Duodenal mucosa (tissue), 2 donors: ENCODE data around the gene RNU5D-1.

Source experiments
- H3K27ac ChIP-seq: one replicate; pipeline ENCODE4 v1.7.0; 2013; ENCODE audit warnings: low read depth, low read length
- H3K27me3 ChIP-seq, 2 donors: one replicate each; pipeline ENCODE4 v1.7.0; 2013; ENCODE audit warnings: low read length in 2 of 2, control low read depth in 1 of 2; ENCODE audit not compliant: insufficient read depth in 2 of 2, control insufficient read depth in 1 of 2
- H3K36me3 ChIP-seq, 2 donors: one replicate each; pipeline ENCODE4 v1.7.0; 2013; ENCODE audit warnings: low read length in 2 of 2, control low read depth in 1 of 2; ENCODE audit not compliant: insufficient read depth in 2 of 2, control insufficient read depth in 1 of 2
- H3K4me1 ChIP-seq, 2 donors: one replicate each; pipeline ENCODE4 v1.7.0; 2013; ENCODE audit warnings: low read length in 2 of 2, control low read depth in 1 of 2; ENCODE audit not compliant: insufficient read depth in 2 of 2, control insufficient read depth in 1 of 2
- H3K4me3 ChIP-seq, 2 donors: one replicate each; pipeline ENCODE4 v1.7.0; 2013; ENCODE audit warnings: low read length in 2 of 2, low read depth in 1 of 2
- H3K9ac ChIP-seq, 2 donors: one replicate each; pipeline ENCODE4 v1.7.0; 2013; ENCODE audit warnings: low read length in 2 of 2, low read depth in 1 of 2
- H3K9me3 ChIP-seq, 2 donors: one replicate each; pipeline ENCODE4 v1.7.0; 2013; ENCODE audit warnings: low read length in 2 of 2, control low read depth in 1 of 2; ENCODE audit not compliant: control insufficient read depth in 1 of 2

RNU5D-1 gene

GRCh38 chr1:44718091-44718490 is 12.9 kb downstream of the RNU5D-1 start:
- Histone ChIP-seq H3K4me1 (peaks cover 6 to 27% of the 10 kb centered on the region in 2 donors), H3K36me3 (no peaks in the 10 kb centered on the region)

GRCh38 chr1:44717653-44718052 is 13.3 kb downstream of the RNU5D-1 start:
- no peak overlapping the region for H3K9ac ChIP-seq
- peaks cover 6 to 25% of the 10 kb centered on the region in 2 donors for H3K4me1 ChIP-seq

More at GRCh38 chr1:44718091-44718490, 12.9 kb downstream of the RNU5D-1 start:
- Histone ChIP-seq H3K9me3 (no peaks in the 10 kb centered on the region), H3K27ac (no peak overlapping the region), H3K27me3 (no peaks in the 10 kb centered on the region), H3K4me3 (no peak overlapping the region), H3K9ac (no peak overlapping the region)

GRCh38 chr1:44717156-44717555 is 13.8 kb downstream of the RNU5D-1 start:
- H3K36me3 ChIP-seq, result no peaks in the 10 kb centered on the region
- peaks cover 6 to 25% of the 10 kb centered on the region in 2 donors for H3K4me1 ChIP-seq
- H3K9me3 ChIP-seq, result no peaks in the 10 kb centered on the region
- no peak overlapping the region for H3K9ac ChIP-seq
- H3K27ac ChIP-seq, result no peak overlapping the region
- no peak overlapping the region for H3K4me3 ChIP-seq
- no peaks in the 10 kb centered on the region for H3K27me3 ChIP-seq

More at GRCh38 chr1:44717653-44718052, 13.3 kb downstream of the RNU5D-1 start:
- no peaks in the 10 kb centered on the region for H3K9me3 ChIP-seq
- no peak overlapping the region for H3K27ac ChIP-seq
- no peak overlapping the region for H3K4me3 ChIP-seq
- no peaks in the 10 kb centered on the region for H3K27me3 ChIP-seq
- H3K36me3 ChIP-seq, result no peaks in the 10 kb centered on the region

GRCh38 chr1:44714944-44715571 is 15.9 kb downstream of the RNU5D-1 start:
- no peaks in the 10 kb centered on the region for H3K36me3 ChIP-seq
- peaks cover 6 to 21% of the 10 kb centered on the region in 2 donors for H3K4me1 ChIP-seq
- H3K9ac ChIP-seq, result no peak overlapping the region
- no peaks in the 10 kb centered on the region for H3K27me3 ChIP-seq
- H3K9me3 ChIP-seq, result no peaks in the 10 kb centered on the region
- no peak overlapping the region for H3K4me3 ChIP-seq
- no peak overlapping the region for H3K27ac ChIP-seq

- Histone ChIP-seq H3K27me3 (no peaks in the 10 kb centered on the region), H3K9ac (no peak overlapping the region), H3K27ac (no peak overlapping the region), H3K4me3 (no peak overlapping the region), H3K9me3 (no peaks in the 10 kb centered on the region), H3K36me3 (no peaks in the 10 kb centered on the region), H3K4me1 (peaks cover 6 to 21% of the 10 kb centered on the region in 2 donors)
Observed at GRCh38 chr1:44714532-44714931, 16.4 kb downstream of the RNU5D-1 start.

GRCh38 chr1:44713321-44713781 is 17.6 kb downstream of the RNU5D-1 start:
- H3K4me1 ChIP-seq, result peaks cover 6 to 21% of the 10 kb centered on the region in 2 donors
- H3K9me3 ChIP-seq, result no peaks in the 10 kb centered on the region
- H3K9ac ChIP-seq, result no peak overlapping the region
- H3K4me3 ChIP-seq, result no peak overlapping the region
- no peak overlapping the region for H3K27ac ChIP-seq
- no peaks in the 10 kb centered on the region for H3K36me3 ChIP-seq
- no peaks in the 10 kb centered on the region for H3K27me3 ChIP-seq

GRCh38 chr1:44707959-44708831 is 22.8 kb downstream of the RNU5D-1 start:
- Histone ChIP-seq H3K4me1 (peaks cover 0 to 9% of the 10 kb centered on the region in 2 donors), H3K4me3 (peak overlapping the region; percentile 10 to 43), H3K9me3 (no peaks in the 10 kb centered on the region), H3K27me3 (no peaks in the 10 kb centered on the region), H3K9ac (peak overlapping the region in 1 of 2 donors; percentile 52), H3K36me3 (no peaks in the 10 kb centered on the region), H3K27ac (no peak overlapping the region)

GRCh38 chr1:44707112-44707881 is 23.7 kb downstream of the RNU5D-1 start:
- Histone ChIP-seq H3K9ac (no peak overlapping the region), H3K27me3 (no peaks in the 10 kb centered on the region), H3K36me3 (no peaks in the 10 kb centered on the region), H3K4me3 (no peak overlapping the region), H3K9me3 (no peaks in the 10 kb centered on the region), H3K4me1 (peaks cover 3 to 7% of the 10 kb centered on the region in 2 donors), H3K27ac (no peak overlapping the region)

GRCh38 chr1:44705938-44706337 is 25.0 kb downstream of the RNU5D-1 start:
- Histone ChIP-seq H3K4me1 (peaks cover 6 to 7% of the 10 kb centered on the region in 2 donors), H3K27ac (no peak overlapping the region), H3K9me3 (no peaks in the 10 kb centered on the region), H3K27me3 (no peaks in the 10 kb centered on the region), H3K9ac (no peak overlapping the region), H3K4me3 (no peak overlapping the region), H3K36me3 (no peaks in the 10 kb centered on the region)
